Psoas muscle (tissue), 8 donors: ENCODE results near the gene PHLDB2. TPM values are rescaled to one million over a fixed set of nuclear protein-coding genes. Genes with fewer than 3 reads are reported as not detected.

Source experiments
- ATAC-seq, 4 donors: fragments of 200-7000 bp; cut with Tn5 transposase; one replicate each; pipeline ENCODE4 v1.9.1; 2020; ENCODE audit warnings: moderate library complexity in 3 of 4, mild to moderate bottlenecking in 2 of 4
- DNase-seq, 2 donors: peaks; one replicate each; pipeline ENCODE4 v3.0.0-alpha.2; 2020
- H3K27ac ChIP-seq: fragments of 200-600 bp; one replicate; pipeline ENCODE4 v1.8.0; 2022
- H3K27me3 ChIP-seq, 3 donors: fragments of 200-600 bp in 1 of 3; one replicate each; pipeline versions ENCODE4 v1.6.1 to v1.8.0; 2013 to 2022; ENCODE audit warnings: low read length in 2 of 3, mild to moderate bottlenecking in 2 of 3, moderate library complexity in 1 of 3; ENCODE audit not compliant: insufficient read depth in 3 of 3
- H3K36me3 ChIP-seq, 2 donors: fragments of 200-600 bp in 1 of 2; one replicate each; pipeline versions ENCODE4 v1.6.1 to v1.8.0; 2013 to 2022; ENCODE audit warnings: low read depth in 1 of 2, mild to moderate bottlenecking in 1 of 2, moderate library complexity in 1 of 2; ENCODE audit not compliant: insufficient read depth in 1 of 2
- H3K4me1 ChIP-seq: fragments of 200-600 bp; one replicate; pipeline ENCODE4 v1.8.0; 2022
- H3K4me3 ChIP-seq: fragments of 200-600 bp; one replicate; pipeline ENCODE4 v1.8.0; 2022; ENCODE audit warnings: mild to moderate bottlenecking
- H3K9me3 ChIP-seq: fragments of 200-600 bp; one replicate; pipeline ENCODE4 v1.8.0; 2022
- WGBS, 3 donors: extraction: QIAGEN DNeasy Blood & Tissue Kit; methylation state at CpG; one replicate each; pipeline versions ENCODE4 v1.1.6 to v1.1.7; 2013; 5-methylcytosine and 5-hydroxymethylcytosine counted together
- intact Hi-C, 2 donors: fragments of 100-400 bp; cut with DNase I; formaldehyde crosslinking; loops; one replicate each; pipeline versions ENCODE4 v1.11.0 to v1.14.2; 2022
- polyA plus RNA-seq, 3 donors: library from polyadenylated mRNA; stranded (reverse); fragments of 200-250 nt; gene quantifications; one replicate each; pipeline ENCODE4 v1.2.3, GENCODE V29; 2013
- total RNA-seq, 4 donors: library from RNA; stranded (reverse); fragmentation: NEBNext Ultra II Directional in 2 of 4; extraction: Animal tissue kit (Norgen Biotek cat#: 25700) in 2 of 4; gene quantifications; one replicate each; pipeline versions ENCODE4 v1.2.1 to v1.2.4, GENCODE V29; 2021 to 2023
- TF ChIP-seq, protein P1 (sequence below): fragments of 200-600 bp; IDR thresholded peaks from one replicate; pipeline ENCODE4 v1.8.0; 2022; ENCODE audit warnings: antibody characterized with exemption
- donor health status: healthy with polysubstance abuse.
- donor health status: DM: no; HTN: no; CAD: no; lungs with moderate emphysema.
- donor health status: Bipolar disorder and iron deficiency.
- donor health status: healthy.
- donor health status: DM: yes; HTN: yes; CAD: no.
- donor health status: DM: no; HTN: no; CAD: no.
- donor health status: DM: no; HTN: no; CAD: no.
- donor health status: DM: yes; HTN: yes; CAD: no.

The PHLDB2 gene
- total and polyA plus RNA-seq, 7 donors, result 2.9 to 8.5 (median 5.6) TPM

DNA sequence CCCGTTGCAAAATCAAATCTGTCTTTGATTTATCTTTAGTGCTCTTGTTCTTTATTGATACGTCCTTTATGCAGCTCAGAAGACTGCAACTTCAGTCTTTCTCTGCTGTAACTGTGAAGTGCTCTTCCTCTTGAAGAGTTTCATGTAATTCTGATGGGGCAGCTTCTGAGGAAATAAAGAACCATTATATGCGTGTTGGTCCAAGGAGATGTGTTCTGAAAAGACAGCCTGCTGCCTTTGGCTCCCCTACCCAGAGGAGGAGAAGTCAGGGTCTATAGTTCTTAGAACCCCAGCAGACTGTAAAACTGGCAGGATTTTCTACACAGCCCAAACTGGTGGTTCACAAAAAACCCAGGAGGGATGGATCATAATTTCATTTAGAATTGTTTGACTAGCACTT lies 97.4 kb downstream of the PHLDB2 start:
- WGBS, 3 donors, result 69 to 71% (median 70%) methylated on average over 3 of the region's 3 CpGs
- intact Hi-C loops, result loop anchor here in 1 of 2 donors (5.0 kb wide), 1 partner anchor 74 kb away; no protein-coding TSS in a partner anchor

DNA sequence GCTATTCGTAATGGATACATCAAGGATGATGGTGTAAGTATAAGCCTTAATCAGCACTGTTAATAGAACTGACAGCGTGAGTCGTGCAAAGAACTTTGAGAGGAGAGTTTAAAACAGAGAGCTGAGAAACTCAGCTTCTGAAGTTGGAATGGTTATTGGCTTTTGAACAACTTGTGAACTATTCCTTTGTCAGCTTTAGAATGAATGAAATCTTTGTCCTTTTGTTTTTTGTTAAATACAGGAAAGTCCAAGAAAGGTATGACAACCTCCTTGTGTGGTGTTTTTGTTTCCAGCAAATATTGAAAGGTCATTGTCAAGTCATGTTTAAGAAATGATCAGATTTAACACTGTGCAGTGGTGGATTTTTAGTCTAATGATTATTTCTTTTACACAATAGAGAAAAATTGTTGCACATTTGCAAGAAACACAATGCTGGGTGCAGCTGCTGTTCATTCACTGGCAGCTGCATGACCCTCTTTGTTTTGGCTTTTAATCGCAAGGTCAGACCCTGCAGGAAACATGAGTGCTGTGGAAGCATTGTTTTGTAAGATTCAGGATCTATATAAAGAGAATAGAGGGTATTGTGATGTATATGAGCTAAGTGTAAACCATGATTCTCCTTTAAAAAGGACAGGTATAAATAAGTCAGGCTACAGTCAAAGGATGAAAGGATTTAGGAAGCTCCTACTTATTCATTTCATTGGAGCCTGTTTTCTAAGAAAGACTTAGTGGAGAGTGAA lies 98.1 kb downstream of the PHLDB2 start:
- ATAC-seq (no peak), DNase-seq (no peak)
- no peaks in the 10 kb centered on the region for H3K4me1 ChIP-seq
- no peaks in the 10 kb centered on the region for H3K9me3 ChIP-seq
- intact Hi-C loops, result loop anchor here in 1 of 2 donors (5.0 kb wide), 1 partner anchor 75 kb away; no protein-coding TSS in a partner anchor
- TF ChIP-seq, protein P1, sequence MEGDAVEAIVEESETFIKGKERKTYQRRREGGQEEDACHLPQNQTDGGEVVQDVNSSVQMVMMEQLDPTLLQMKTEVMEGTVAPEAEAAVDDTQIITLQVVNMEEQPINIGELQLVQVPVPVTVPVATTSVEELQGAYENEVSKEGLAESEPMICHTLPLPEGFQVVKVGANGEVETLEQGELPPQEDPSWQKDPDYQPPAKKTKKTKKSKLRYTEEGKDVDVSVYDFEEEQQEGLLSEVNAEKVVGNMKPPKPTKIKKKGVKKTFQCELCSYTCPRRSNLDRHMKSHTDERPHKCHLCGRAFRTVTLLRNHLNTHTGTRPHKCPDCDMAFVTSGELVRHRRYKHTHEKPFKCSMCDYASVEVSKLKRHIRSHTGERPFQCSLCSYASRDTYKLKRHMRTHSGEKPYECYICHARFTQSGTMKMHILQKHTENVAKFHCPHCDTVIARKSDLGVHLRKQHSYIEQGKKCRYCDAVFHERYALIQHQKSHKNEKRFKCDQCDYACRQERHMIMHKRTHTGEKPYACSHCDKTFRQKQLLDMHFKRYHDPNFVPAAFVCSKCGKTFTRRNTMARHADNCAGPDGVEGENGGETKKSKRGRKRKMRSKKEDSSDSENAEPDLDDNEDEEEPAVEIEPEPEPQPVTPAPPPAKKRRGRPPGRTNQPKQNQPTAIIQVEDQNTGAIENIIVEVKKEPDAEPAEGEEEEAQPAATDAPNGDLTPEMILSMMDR, result no peak
- WGBS, 3 donors, result 45 to 52% (median 48%) methylated on average over 4 of the region's 4 CpGs
- H3K27me3 ChIP-seq, result no peaks in the 10 kb centered on the region
- H3K4me3 ChIP-seq, result no peak overlapping the region
- H3K27ac ChIP-seq, result no peak overlapping the region
- no peaks in the 10 kb centered on the region for H3K36me3 ChIP-seq

More for the DNA sequence above, 97.4 kb downstream of the PHLDB2 start:
- Histone ChIP-seq H3K27me3 (no peaks in the 10 kb centered on the region), H3K4me1 (no peaks in the 10 kb centered on the region), H3K9me3 (no peaks in the 10 kb centered on the region), H3K36me3 (no peaks in the 10 kb centered on the region), H3K27ac (no peak overlapping the region), H3K4me3 (no peak overlapping the region)
- DNase-seq (no peak), ATAC-seq (no peak)
- TF ChIP-seq, protein P1, result no peak

DNA sequence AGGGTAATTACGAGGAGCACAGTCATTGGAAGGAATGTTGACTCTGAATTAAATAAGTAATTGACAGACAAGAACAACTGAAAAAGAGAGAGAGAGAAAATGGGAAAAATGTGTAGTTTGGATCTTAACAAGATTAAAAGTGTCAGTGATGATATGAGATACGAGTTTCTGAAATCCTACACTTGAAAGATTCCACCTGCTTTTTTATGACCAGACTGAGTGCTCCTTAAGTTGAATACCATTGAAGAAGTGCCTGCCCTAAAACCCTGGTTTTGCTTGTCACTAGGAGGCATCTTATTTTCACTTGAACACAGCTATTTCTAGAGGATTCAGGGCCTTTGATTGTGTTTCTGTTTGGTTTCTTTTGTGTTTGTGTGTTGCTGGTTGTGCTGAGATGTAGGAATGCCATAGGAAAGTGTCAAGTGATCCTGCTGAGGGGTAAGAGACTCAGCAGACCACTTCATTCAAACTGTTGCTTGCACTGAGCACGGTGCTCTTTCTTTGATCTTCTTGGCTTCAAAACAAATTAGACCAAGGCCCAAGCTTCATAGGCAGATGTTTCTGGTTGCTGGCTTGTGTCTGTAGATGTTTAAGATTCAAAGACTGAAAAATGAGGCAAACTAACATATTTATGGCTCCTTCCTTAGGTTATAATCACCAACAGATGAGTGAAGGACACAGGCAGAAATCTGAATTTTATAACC lies 102.5 kb downstream of the PHLDB2 start:
- intact Hi-C loops, result no loop called here
- DNase-seq (no peak), ATAC-seq (no peak)
- WGBS, 3 donors, result 51 to 64% (median 57%) methylated on average over 3 of the region's 3 CpGs
- Histone ChIP-seq H3K9me3 (no peaks in the 10 kb centered on the region), H3K4me1 (no peaks in the 10 kb centered on the region), H3K27me3 (no peaks in the 10 kb centered on the region), H3K4me3 (no peak overlapping the region), H3K27ac (no peak overlapping the region), H3K36me3 (no peaks in the 10 kb centered on the region)
- TF ChIP-seq, protein P1, result no peak

DNA sequence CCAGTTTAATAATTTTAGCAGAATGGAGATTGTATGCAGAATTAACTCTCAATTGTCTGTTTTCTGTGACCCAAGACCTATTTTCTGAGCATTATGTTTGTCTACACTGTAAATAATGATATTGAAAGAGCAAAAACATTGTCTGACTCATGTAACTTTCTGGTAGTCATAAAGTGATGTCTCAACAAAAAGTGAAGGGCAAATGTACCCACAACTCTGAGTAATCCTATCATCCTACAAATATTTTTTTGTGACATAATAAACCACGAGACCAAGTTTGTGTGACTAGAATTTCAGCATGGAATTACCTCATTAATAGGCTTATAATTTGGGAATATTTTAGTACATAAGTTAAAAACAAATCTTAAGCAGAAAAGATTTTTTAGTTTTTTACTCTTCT lies 104.4 kb downstream of the PHLDB2 start:
- H3K27me3 ChIP-seq, result no peaks in the 10 kb centered on the region
- H3K4me1 ChIP-seq, result no peaks in the 10 kb centered on the region
- H3K4me3 ChIP-seq, result no peak overlapping the region
- TF ChIP-seq, protein P1, result no peak
- H3K36me3 ChIP-seq, result no peaks in the 10 kb centered on the region
- ATAC-seq (no peak), DNase-seq (no peak)
- 66 to 71% (median 69%) methylated on average over 1 of the region's 1 CpG for WGBS, 3 donors
- H3K9me3 ChIP-seq, result no peaks in the 10 kb centered on the region
- H3K27ac ChIP-seq, result no peak overlapping the region
- intact Hi-C loops, result no loop called here
